ENCODE results near the gene BMPR1B.
"Not testable (repeated sequence)": the region's sequence is repeated elsewhere in the genome, so short reads cannot be mapped to it uniquely, and the experiment has no call there.

BMPR1B gene

GRCh38 chr4:94763500-94763899 is 5.7 kb downstream of the BMPR1B start:
- DNase-seq: no peak

GRCh38 chr4:94764069-94764468 is 6.3 kb downstream of the BMPR1B start:
- DNase-seq: no peak

- DNase-seq: no peak
Measured at GRCh38 chr4:94765174-94765573, 7.4 kb downstream of the BMPR1B start.

GRCh38 chr4:94765648-94766047 is 7.9 kb downstream of the BMPR1B start:
- DNase-seq: no peak

GRCh38 chr4:94766856-94767255 is 9.1 kb downstream of the BMPR1B start:
- DNase-seq: no peak

GRCh38 chr4:94767446-94767845 is 9.7 kb downstream of the BMPR1B start:
- DNase-seq: no peak

- DNase-seq: no peak
Measured at GRCh38 chr4:94782707-94783106, 25.0 kb downstream of the BMPR1B start.

- no peak for DNase-seq
Measured at GRCh38 chr4:94791701-94792100, 33.9 kb downstream of the BMPR1B start.

GRCh38 chr4:94798808-94799207 is 41.1 kb downstream of the BMPR1B start:
- no peak for DNase-seq

GRCh38 chr4:94801016-94801415 is 43.3 kb downstream of the BMPR1B start:
- DNase-seq: no peak

GRCh38 chr4:94802091-94802490 is 44.3 kb downstream of the BMPR1B start:
- DNase-seq: no peak

GRCh38 chr4:94803181-94803580 is 45.4 kb downstream of the BMPR1B start:
- DNase-seq: no peak

- DNase-seq: no peak
Measured at GRCh38 chr4:94804650-94805049, 46.9 kb downstream of the BMPR1B start.

GRCh38 chr4:94806376-94806775 is 48.6 kb downstream of the BMPR1B start:
- no peak for DNase-seq

- no peak for DNase-seq
Measured at GRCh38 chr4:94811643-94812042, 53.9 kb downstream of the BMPR1B start.

GRCh38 chr4:94813221-94813620 is 55.5 kb downstream of the BMPR1B start:
- DNase-seq: no peak

GRCh38 chr4:94814237-94814636 is 56.5 kb downstream of the BMPR1B start:
- DNase-seq: no peak

- DNase-seq: no peak
Measured at GRCh38 chr4:94819371-94820168, 61.8 kb downstream of the BMPR1B start.

GRCh38 chr4:94826206-94826605 is 68.5 kb downstream of the BMPR1B start:
- DNase-seq: no peak

- DNase-seq: no peak
Measured at GRCh38 chr4:94827481-94828110, 69.8 kb downstream of the BMPR1B start.

GRCh38 chr4:94828882-94829281 is 71.1 kb downstream of the BMPR1B start:
- DNase-seq: no peak

- no peak for DNase-seq
Measured at GRCh38 chr4:94831607-94832006, 73.9 kb downstream of the BMPR1B start.

GRCh38 chr4:94832329-94832728 is 74.6 kb downstream of the BMPR1B start:
- not testable (repeated sequence) for DNase-seq

- DNase-seq: no peak
Measured at GRCh38 chr4:94833394-94833793, 75.6 kb downstream of the BMPR1B start.

GRCh38 chr4:94834501-94834900 is 76.7 kb downstream of the BMPR1B start:
- no peak for DNase-seq

All from CD4-positive, alpha-beta T cell treated with Interleukin-17A for 1 hour (primary cell).